Ovary (tissue), 3 donors: ENCODE data around the gene ATP8B4.

Experiments used
- EP300 ChIP-seq: sonication (generic); formaldehyde crosslinking; IDR thresholded peaks from one replicate; pipeline ENCODE4 v1.6.1; 2017; ENCODE audit warnings: antibody characterized with exemption
- TF ChIP-seq, protein P1 (sequence below), 3 donors: fragments of 450-650 bp in 2 of 3; fragments of 200-600 bp in 1 of 3; IDR thresholded peaks; one replicate each; pipeline versions ENCODE4 v1.5.1 to v1.8.0; 2016 to 2022; ENCODE audit warnings: antibody characterized with exemption in 3 of 3, mild to moderate bottlenecking in 1 of 3
- donor health status: DM: no; HTN: no; CAD: no.

DNA sequence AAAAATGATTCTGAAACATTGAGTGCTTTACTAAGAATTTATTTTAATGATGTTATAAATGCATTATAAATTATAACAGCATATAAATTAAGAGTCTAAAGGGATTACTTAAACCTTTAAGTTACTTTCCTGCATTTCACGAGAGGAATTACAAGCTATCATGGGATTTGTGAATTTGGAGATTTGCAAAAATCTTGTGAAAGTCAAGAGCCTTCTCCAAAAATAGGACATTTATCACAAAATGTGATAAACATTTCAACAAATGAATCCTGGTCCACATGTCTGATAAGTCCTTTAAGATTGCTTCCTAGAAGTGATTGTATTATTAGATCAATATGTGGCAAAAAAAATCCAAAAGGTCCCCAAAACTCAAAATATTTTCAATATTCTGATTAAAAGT is 154.5 kb downstream of the ATP8B4 start:
- no peak for TF ChIP-seq EP300
- TF ChIP-seq, protein P1, sequence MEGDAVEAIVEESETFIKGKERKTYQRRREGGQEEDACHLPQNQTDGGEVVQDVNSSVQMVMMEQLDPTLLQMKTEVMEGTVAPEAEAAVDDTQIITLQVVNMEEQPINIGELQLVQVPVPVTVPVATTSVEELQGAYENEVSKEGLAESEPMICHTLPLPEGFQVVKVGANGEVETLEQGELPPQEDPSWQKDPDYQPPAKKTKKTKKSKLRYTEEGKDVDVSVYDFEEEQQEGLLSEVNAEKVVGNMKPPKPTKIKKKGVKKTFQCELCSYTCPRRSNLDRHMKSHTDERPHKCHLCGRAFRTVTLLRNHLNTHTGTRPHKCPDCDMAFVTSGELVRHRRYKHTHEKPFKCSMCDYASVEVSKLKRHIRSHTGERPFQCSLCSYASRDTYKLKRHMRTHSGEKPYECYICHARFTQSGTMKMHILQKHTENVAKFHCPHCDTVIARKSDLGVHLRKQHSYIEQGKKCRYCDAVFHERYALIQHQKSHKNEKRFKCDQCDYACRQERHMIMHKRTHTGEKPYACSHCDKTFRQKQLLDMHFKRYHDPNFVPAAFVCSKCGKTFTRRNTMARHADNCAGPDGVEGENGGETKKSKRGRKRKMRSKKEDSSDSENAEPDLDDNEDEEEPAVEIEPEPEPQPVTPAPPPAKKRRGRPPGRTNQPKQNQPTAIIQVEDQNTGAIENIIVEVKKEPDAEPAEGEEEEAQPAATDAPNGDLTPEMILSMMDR (IDR thresholded peaks at IDR 0.05), result no peak
